Uterus (tissue), 2 donors: ENCODE results near the gene MBP.

Experiments used
- POLR2A ChIP-seq, 2 donors: fragments of 450-650 bp; IDR thresholded peaks; one replicate each; pipeline ENCODE4 v1.6.1; 2016; ENCODE audit warnings: antibody characterized with exemption in 2 of 2, mild to moderate bottlenecking in 1 of 2, moderate library complexity in 1 of 2
- TF ChIP-seq, protein P1 (sequence below), 4 experiments: fragments of 200-600 bp in 2 of 4; fragments of 450-650 bp in 2 of 4; sonication (generic) in 2 of 4; IDR thresholded peaks; one replicate each; pipeline ENCODE4 v1.5.1; 2016 to 2019; ENCODE audit warnings: antibody characterized with exemption in 4 of 4, mild to moderate bottlenecking in 2 of 4, moderate library complexity in 1 of 4

DNA sequence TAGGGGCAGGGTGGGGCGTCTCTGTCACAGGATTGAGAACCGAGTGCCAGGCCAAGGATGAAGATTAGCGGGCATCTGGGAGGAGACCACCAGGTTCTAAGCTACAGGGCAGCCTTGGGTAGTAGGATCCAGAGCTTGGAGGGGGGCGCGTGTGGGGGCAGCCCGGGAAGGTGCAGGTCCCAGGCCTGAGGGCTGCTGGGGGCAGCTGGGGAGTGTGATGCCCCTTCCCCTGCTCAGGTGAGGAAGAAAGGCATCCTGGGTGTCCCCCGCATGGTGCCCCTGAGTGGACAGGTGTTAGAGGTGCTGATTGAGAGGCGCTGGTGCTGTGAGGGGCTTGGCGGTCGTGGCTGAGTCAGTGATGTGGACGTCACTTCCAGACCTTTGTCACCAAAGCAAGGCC lies 33.9 kb upstream of the MBP start:
- TF ChIP-seq POLR2A (IDR thresholded peaks at IDR 0.05) = no peak
- TF ChIP-seq, protein P1, sequence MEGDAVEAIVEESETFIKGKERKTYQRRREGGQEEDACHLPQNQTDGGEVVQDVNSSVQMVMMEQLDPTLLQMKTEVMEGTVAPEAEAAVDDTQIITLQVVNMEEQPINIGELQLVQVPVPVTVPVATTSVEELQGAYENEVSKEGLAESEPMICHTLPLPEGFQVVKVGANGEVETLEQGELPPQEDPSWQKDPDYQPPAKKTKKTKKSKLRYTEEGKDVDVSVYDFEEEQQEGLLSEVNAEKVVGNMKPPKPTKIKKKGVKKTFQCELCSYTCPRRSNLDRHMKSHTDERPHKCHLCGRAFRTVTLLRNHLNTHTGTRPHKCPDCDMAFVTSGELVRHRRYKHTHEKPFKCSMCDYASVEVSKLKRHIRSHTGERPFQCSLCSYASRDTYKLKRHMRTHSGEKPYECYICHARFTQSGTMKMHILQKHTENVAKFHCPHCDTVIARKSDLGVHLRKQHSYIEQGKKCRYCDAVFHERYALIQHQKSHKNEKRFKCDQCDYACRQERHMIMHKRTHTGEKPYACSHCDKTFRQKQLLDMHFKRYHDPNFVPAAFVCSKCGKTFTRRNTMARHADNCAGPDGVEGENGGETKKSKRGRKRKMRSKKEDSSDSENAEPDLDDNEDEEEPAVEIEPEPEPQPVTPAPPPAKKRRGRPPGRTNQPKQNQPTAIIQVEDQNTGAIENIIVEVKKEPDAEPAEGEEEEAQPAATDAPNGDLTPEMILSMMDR (IDR thresholded peaks at IDR 0.05) = no peak
